NCI-H1417 treated with DMSO at 0.1 percent for 48 hours (cell line): Measurements from ENCODE around the gene SLC20A1.
"Not testable (repeated sequence)": the region's sequence is repeated elsewhere in the genome, so short reads cannot be mapped to it uniquely, and the experiment has no call there.

Experiments
- DNase-seq: peaks from one replicate; lab custom pipeline; 2025; lab: John Stamatoyannopoulos, UW

SLC20A1 gene

GRCh38 chr2:112646791-112647689 lies 1.3 kb downstream of the SLC20A1 start:
- no peak for DNase-seq

DNA sequence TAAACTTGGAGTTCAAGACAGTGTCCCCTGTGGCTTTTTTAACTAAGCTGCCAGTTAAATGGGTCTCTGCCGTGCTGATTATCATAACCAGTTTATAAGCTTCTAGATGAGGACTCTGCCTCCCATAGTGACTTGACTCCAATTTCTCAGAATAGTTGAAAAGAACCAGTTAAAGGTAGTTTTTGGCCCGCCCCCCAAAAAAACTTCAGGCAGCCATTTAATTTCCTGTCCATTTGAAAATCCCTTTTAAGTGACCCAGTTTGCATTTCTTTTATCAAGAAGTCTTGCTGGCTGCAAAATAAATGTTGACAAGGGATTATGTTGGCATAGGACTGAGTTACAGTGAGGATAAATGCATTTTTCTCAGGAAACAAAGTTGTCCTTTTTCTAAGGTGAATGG lies 2.3 kb downstream of the SLC20A1 start:
- DNase-seq, result no peak

- DNase-seq, result no peak
Measured at GRCh38 chr2:112656679-112657078, 10.9 kb downstream of the SLC20A1 start.

- no peak for DNase-seq
Measured at GRCh38 chr2:112658301-112658700, 12.6 kb downstream of the SLC20A1 start.

DNA sequence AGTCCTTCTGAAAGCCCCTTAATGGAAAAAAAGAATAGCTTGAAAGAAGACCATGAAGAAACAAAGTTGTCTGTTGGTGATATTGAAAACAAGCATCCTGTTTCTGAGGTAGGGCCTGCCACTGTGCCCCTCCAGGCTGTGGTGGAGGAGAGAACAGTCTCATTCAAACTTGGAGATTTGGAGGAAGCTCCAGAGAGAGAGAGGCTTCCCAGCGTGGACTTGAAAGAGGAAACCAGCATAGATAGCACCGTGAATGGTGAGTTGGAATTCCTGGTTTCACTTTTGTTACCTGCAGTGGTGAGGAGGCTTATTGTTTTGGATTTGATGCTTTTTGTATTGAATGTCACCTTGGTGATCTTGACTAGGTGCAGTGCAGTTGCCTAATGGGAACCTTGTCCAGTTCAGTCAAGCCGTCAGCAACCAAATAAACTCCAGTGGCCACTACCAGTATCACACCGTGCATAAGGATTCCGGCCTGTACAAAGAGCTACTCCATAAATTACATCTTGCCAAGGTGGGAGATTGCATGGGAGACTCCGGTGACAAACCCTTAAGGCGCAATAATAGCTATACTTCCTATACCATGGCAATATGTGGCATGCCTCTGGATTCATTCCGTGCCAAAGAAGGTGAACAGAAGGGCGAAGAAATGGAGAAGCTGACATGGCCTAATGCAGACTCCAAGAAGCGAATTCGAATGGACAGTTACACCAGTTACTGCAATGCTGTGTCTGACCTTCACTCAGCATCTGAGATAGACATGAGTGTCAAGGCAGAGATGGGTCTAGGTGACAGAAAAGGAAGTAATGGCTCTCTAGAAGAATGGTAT lies 13.3 kb downstream of the SLC20A1 start:
- DNase-seq, result no peak

GRCh38 chr2:112660138-112660537 lies 14.4 kb downstream of the SLC20A1 start:
- no peak for DNase-seq

GRCh38 chr2:112661656-112662305 lies 16.0 kb downstream of the SLC20A1 start:
- DNase-seq, result no peak

DNA sequence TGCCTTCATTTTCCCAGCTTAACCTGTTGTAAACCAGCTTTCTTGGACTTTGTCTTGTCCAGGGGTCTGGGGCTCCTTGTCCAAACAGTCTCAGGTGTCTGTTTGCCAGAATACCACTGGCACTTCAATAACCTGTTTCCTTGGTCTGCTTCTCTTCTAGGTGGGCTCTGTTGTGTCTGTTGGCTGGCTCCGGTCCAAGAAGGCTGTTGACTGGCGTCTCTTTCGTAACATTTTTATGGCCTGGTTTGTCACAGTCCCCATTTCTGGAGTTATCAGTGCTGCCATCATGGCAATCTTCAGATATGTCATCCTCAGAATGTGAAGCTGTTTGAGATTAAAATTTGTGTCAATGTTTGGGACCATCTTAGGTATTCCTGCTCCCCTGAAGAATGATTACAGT lies 17.0 kb downstream of the SLC20A1 start:
- no peak for DNase-seq

- no peak for DNase-seq
Measured at GRCh38 chr2:112664689-112665088, 18.9 kb downstream of the SLC20A1 start.

- DNase-seq, result no peak
Measured at GRCh38 chr2:112665113-112665780, 19.5 kb downstream of the SLC20A1 start.

GRCh38 chr2:112666761-112667122 lies 21.0 kb downstream of the SLC20A1 start:
- DNase-seq, result no peak

GRCh38 chr2:112667540-112667939 lies 21.8 kb downstream of the SLC20A1 start:
- DNase-seq, result not testable (repeated sequence)

DNA sequence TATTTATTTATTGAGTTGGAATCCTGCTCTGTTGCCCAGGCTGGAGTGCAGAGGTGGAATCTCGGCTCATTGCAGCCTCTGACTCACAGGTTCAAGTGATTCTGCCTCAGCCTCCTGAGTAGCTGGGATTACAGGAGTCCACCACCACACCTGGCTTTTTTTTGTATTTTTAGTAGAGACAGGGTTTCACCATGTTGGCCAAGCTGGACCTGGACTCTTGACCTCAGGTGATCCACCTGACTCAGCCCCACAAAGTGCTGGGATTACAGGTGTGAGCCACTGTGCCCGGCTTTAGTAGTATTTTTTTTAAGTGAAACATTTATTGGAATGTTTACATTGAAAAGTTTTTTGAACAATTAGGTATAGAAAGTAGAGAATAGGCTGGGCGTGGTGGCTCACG lies 23.9 kb downstream of the SLC20A1 start:
- no peak for DNase-seq

- DNase-seq, result no peak
Measured at GRCh38 chr2:112670252-112671022, 24.7 kb downstream of the SLC20A1 start.

DNA sequence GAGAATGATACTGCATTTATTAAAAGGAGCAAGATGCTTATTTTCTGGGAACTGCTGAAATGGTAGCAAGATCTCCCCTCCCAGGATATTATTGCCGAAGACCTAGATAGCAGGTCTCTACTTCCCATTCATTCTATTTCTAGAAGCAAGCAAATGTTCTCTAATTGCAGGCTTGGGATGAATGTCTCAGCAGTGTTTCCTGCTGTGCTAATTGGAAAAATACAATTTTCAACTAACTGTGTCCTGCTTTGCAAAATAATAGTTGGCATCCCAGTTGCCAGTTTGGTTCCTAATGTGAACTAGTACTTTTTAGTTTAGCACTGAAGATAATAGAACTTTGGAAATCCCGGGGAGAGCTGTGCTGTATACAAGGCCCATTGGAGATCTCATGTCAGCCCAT lies 26.1 kb downstream of the SLC20A1 start:
- DNase-seq, result peak; percentile 23

DNA sequence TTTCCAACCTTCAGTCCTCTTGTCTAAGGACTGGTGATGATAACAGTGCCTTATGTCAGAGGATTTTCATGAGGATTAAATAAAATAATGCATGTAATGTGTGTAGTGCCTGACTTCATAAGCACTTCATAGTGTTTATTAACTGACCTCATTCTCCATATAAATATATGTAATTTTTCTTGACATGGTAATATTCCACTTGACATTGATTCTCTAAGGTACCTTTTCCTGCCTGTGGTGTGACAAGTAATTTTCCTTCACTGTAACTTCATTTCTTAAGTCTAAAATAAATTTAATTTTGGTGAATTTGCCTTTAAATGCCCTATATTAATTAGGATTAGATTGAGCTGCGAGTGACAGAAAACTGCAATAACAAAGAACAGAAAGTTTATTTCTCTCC lies 27.3 kb downstream of the SLC20A1 start:
- DNase-seq, result no peak

DNA sequence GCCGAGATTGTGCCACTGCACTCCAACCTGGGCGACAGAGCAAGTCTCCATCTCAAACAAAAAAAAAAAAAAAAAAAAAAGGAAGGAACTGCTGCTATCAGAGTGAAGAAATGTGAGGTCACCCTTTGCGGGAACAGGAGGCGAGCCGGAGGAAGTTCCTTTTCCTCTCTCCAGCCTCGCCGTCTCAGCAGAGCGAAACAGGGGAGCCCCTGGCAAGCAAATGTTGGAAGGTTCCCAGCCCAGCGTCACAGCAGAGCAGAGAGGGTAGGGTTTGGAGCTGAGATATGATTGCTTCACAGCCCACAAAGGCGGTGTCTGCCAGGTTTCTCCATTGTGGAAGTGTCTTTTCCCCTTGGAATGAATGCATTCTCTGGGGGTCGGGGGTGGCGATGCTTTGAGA lies 28.5 kb downstream of the SLC20A1 start:
- no peak for DNase-seq

DNA sequence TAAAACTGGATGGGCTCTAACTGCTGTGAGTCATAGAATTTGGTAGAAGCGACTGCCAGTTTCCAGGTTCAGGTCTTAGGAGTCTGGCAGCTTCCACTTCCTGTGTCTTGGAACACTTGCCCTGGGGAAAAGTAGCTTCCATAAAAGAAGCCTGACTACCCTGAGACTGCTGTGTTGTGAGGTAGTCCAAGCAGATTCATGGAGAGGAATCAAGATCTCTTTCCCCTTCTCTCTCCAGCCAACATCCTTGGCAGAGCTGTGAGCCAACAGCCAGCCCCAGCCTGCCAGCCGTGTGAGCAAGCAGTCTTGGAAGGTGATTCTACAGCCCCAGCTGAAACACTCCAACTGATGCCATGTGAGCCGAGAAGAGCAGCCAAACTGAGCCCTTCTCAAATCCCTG lies 33.7 kb downstream of the SLC20A1 start:
- DNase-seq, result no peak

DNA sequence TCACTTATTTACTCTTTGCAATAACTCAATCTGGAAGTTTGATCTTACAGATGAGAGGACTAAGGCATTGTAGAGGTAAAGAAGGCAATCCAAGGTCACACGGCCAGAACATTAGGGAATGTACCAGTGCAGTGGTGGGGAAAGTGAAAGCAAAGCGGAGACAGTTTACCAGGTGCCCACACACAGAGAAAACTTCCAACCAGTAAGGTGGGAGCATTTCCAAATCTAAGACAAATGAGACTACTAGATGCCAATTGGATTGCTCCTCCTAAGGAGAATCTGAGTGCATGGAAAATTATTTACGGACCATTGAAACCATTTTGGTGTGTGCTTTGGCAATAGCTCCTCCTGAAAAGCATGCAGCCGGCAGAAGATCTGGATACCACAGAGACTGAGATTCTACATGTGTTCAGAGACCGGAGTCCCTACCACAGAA lies 34.9 kb downstream of the SLC20A1 start:
- no peak for DNase-seq

- no peak for DNase-seq
Measured at GRCh38 chr2:112682101-112682500, 36.4 kb downstream of the SLC20A1 start.
